ENCODE measurements around the gene TDP1.
A peak's percentile ranks its signal among the peaks of the same experiment; 100 is the strongest.

The TDP1 gene

DNA sequence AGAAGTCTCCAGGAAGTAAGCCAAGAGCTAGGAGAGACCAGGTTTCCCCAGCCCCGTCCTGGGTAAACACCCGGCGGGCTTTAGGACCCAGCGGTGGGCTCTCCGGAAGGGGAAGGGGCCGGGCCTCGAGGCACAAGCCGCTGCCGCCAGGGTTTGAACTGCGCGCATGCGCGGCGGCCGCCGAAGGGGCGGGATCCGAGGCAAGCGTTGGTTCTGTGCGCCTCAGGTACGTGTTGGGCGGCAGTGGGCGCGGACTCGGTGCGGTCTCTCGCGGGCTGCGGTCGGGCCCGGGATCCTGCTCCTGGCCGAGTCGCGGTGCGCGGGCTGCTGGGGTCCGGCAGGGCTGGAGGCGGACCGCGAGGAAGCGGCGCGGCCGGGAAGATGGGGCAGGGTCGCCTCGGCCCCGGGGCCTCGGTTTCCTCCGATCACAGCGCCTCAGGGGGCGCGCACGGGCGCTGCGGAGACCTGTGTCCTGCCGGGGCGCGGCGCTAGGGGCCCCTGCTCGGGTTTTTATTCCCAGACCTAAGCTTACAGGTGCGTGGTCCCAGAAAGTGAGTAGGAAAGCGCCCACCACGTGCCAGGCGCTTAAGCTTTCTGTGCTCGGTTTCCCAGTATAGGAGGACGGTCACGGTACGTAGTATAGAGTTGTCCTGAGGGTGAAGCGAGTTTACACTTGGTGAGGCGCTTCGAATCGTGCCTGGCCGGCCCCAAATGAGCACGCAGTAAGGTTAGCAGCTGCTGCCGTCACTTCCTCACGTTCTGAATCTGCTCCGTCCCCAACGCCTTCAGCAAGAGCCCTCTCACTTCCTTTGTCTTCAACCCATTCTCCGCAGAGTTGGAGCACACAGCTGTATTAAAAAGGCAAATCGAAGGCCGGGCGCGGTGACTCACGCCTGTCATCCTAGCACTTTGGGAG lies at the start of gene TDP1:
Gene TDP1, plus strand, starts transcription at position 183 of the 916 bp plus-strand sequence. CDS start 7,188 bp downstream, outside the sequence.
- Histone ChIP-seq H3K36me3 (ENCODE audit: control insufficient read depth in 1 of 2, insufficient read depth in 2 of 2, low read length in 2 of 2) (peaks cover 0 to 8% of the 10 kb centered on the region in 2 donors), H3K9me3 (ENCODE audit: control insufficient read depth in 1 of 2, low read length in 2 of 2) (no peaks in the 10 kb centered on the region), H3K4me3 (ENCODE audit: low read depth in 1 of 2, low read length in 2 of 2) (peak within 1 kb of the TSS; percentile 81 to 96), H3K4me1 (ENCODE audit: control insufficient read depth in 1 of 2, insufficient read depth in 2 of 2, low read length in 2 of 2) (peaks cover 8 to 18% of the 10 kb centered on the region in 2 donors), H3K27ac (ENCODE audit: low read length) (peak within 1 kb of the TSS; percentile 85), H3K27me3 (ENCODE audit: low read depth, low read length) (no peaks in the 10 kb centered on the region)

DNA sequence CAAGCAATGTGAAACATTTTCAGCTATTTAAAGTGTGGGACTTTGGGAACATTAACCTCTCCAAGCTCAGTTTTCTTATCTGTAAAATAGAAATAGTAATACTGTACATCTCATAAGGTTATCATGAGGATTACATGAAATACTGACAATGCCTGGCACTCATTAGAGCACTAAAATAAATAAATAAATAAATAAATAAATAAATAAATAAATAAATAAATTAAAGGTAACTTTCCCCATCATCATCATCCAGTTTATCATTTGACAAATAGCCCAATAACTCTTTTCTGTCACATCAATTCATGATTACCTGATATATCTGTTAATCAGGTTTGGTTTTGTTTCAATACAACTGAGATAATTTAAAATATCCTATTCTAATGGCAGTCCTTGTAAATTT lies 49.7 kb upstream of the TDP1 start:
- H3K4me3 ChIP-seq (ENCODE audit: low read depth in 1 of 2, low read length in 2 of 2), result no peak overlapping the region
- no peak overlapping the region for H3K27ac ChIP-seq (ENCODE audit: low read length)
- no peaks in the 10 kb centered on the region for H3K9me3 ChIP-seq (ENCODE audit: control insufficient read depth in 1 of 2, low read length in 2 of 2)
- H3K36me3 ChIP-seq (ENCODE audit: control insufficient read depth in 1 of 2, insufficient read depth in 2 of 2, low read length in 2 of 2), result no peaks in the 10 kb centered on the region
- no peaks in the 10 kb centered on the region for H3K27me3 ChIP-seq (ENCODE audit: low read depth, low read length)
- H3K4me1 ChIP-seq (ENCODE audit: control insufficient read depth in 1 of 2, insufficient read depth in 2 of 2, low read length in 2 of 2), result peaks cover 0 to under 1% of the 10 kb centered on the region in 2 donors

DNA sequence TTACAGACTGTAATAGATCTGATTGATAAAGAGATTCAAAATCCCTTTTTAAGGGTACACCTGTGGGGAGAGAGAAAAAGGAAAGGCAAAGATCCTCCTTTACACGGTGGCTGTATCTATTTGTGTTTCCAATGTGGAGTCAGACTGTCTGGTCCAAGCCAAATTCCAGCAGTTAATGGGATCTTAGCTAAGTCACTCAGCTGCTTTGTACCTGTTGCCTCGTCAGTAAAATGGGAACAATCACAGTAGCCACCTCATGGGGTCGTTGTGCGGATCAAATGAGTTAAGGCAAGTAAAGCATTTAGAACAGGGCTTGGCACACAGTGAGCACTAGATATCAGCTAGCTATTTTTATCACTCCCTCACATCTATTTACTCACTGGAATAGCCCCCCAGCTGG lies 48.1 kb upstream of the TDP1 start:
- H3K27ac ChIP-seq (ENCODE audit: low read length), result no peak overlapping the region
- peaks cover 12 to 17% of the 10 kb centered on the region in 2 donors for H3K4me1 ChIP-seq (ENCODE audit: control insufficient read depth in 1 of 2, insufficient read depth in 2 of 2, low read length in 2 of 2)
- H3K9me3 ChIP-seq (ENCODE audit: control insufficient read depth in 1 of 2, low read length in 2 of 2), result no peaks in the 10 kb centered on the region
- peaks cover 0 to 7% of the 10 kb centered on the region in 2 donors for H3K36me3 ChIP-seq (ENCODE audit: control insufficient read depth in 1 of 2, insufficient read depth in 2 of 2, low read length in 2 of 2)
- H3K4me3 ChIP-seq (ENCODE audit: low read depth in 1 of 2, low read length in 2 of 2), result no peak overlapping the region
- no peaks in the 10 kb centered on the region for H3K27me3 ChIP-seq (ENCODE audit: low read depth, low read length)

DNA sequence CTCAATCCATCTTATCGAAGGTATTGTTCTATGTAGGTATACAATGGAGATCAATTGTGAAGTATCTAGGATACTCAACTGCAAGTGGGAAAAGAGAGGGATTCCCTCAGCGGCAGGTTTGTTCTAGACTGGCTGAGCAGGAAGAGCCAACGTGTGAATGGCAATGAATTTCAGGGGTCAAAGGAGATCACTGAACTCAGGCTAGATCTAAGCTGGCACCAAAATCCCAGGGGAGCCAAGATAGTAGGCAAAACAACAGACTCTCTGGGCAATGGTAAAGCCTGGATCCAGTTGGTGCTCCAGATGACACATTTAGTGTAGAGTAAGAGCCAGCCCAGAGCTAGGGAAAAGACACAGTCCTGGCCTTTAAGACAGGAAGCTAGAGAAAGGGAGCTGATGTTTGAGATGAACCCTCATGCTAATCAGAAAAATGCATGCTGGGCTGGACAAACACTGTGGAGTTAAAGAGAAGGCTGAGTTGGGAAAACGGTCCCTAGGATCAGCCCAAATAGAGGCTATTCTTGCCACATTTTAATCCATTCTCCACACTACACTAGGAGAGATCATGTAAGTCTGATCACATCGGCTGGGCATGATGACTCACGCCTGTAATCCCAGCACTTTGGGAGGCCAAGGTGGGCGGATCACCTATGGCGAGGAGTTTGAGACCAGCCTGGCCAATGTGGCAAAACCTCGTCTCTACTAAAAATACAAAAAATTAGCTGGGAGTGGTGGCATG lies 46.8 kb upstream of the TDP1 start:
- Histone ChIP-seq H3K4me3 (ENCODE audit: low read depth in 1 of 2, low read length in 2 of 2) (no peak overlapping the region), H3K36me3 (ENCODE audit: control insufficient read depth in 1 of 2, insufficient read depth in 2 of 2, low read length in 2 of 2) (peaks cover 0 to 7% of the 10 kb centered on the region in 2 donors), H3K27me3 (ENCODE audit: low read depth, low read length) (no peaks in the 10 kb centered on the region)

DNA sequence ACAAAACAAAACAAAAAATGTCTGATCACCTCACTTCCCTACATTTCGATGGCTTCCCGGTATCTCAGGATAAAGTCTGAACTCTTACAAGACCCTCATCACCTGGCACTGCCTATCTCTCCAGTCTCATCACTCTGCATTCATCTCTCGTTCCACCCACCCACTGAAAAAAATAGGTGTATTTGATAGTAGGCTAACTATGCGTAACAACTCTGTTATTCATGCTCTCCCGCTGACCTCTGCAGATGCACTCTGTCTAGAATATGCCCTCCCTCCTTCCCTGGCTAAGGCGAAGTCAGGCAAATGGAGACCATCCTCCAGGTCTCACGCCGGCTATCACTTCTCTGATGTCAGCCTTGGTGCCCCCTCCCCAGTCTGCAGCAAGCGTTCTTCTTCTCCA lies 46.1 kb upstream of the TDP1 start:
- H3K4me1 ChIP-seq (ENCODE audit: control insufficient read depth in 1 of 2, insufficient read depth in 2 of 2, low read length in 2 of 2), result peaks cover 17% of the 10 kb centered on the region in 2 donors
- H3K36me3 ChIP-seq (ENCODE audit: control insufficient read depth in 1 of 2, insufficient read depth in 2 of 2, low read length in 2 of 2), result peaks cover 0 to 7% of the 10 kb centered on the region in 2 donors
- H3K4me3 ChIP-seq (ENCODE audit: low read depth in 1 of 2, low read length in 2 of 2), result no peak overlapping the region
- no peaks in the 10 kb centered on the region for H3K27me3 ChIP-seq (ENCODE audit: low read depth, low read length)
- H3K27ac ChIP-seq (ENCODE audit: low read length), result no peak overlapping the region
- no peaks in the 10 kb centered on the region for H3K9me3 ChIP-seq (ENCODE audit: control insufficient read depth in 1 of 2, low read length in 2 of 2)

More for the DNA sequence above, 46.8 kb upstream of the TDP1 start:
- Histone ChIP-seq H3K4me1 (ENCODE audit: control insufficient read depth in 1 of 2, insufficient read depth in 2 of 2, low read length in 2 of 2) (peaks cover 17% of the 10 kb centered on the region in 2 donors), H3K27ac (ENCODE audit: low read length) (no peak overlapping the region), H3K9me3 (ENCODE audit: control insufficient read depth in 1 of 2, low read length in 2 of 2) (no peaks in the 10 kb centered on the region)

DNA sequence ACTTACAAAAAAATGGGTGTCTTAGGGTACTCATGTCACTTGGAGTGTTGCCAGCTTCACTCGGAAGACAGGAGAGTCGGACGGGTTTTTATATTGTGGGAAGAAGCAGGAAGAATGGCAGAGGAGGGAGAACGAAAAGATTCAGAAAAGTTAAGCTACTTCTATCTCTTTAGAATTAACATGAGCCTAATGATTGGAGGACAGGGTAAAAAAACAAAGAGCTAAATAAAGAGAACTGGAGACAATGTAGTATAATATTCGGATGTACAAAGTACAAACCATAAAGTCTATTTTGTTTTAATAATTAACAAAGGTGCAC lies 45.1 kb upstream of the TDP1 start:
- peak overlapping the region; percentile 79 for H3K27ac ChIP-seq (ENCODE audit: low read length)
- no peaks in the 10 kb centered on the region for H3K27me3 ChIP-seq (ENCODE audit: low read depth, low read length)
- H3K9me3 ChIP-seq (ENCODE audit: control insufficient read depth in 1 of 2, low read length in 2 of 2), result no peaks in the 10 kb centered on the region
- peaks cover 0 to 7% of the 10 kb centered on the region in 2 donors for H3K36me3 ChIP-seq (ENCODE audit: control insufficient read depth in 1 of 2, insufficient read depth in 2 of 2, low read length in 2 of 2)
- peaks cover 17% of the 10 kb centered on the region in 2 donors for H3K4me1 ChIP-seq (ENCODE audit: control insufficient read depth in 1 of 2, insufficient read depth in 2 of 2, low read length in 2 of 2)
- peak overlapping the region in 1 of 2 donors; percentile 27 for H3K4me3 ChIP-seq (ENCODE audit: low read depth in 1 of 2, low read length in 2 of 2)

DNA sequence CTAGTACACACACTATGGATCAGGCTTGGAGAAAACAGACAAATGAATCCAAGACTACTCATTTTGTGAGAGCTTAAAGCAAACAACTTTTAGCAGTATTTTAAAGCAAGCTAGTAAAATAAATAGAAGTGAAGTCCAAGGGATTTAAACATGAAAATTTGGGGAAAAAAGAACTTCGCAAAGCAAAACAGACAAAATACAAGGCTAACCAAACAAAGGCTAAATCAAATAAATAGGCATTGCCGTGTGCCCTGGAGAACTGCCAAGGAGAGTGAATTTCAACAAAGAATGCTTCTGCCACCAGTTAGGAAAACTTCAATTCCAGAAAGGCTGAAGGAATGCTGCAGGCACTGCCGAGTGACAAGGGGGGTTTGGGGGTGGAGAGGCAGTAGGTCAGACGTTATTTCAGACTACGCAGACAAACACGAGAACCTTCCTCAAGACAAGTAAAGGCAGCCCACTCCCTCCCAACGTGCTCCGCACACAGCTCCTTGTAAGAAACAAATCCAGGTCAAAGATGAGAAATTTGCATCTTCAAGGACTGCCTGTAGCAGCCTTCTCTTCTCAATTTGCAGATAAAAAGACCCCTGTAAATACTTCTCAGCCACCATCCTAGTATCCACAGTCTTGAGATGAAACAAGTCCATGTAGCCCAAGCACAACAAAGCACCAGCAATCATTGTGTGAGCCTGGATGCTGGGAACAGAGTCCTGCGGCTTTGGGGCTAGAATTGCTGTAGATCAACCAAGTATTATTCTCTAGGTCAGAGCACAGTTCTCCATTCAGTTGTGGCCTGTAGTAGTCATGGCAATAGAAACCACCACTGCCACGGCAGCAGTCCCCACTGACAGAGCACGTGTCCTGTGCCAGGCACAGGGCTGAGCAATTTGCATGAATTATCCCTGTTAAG lies 44.5 kb upstream of the TDP1 start:
- Histone ChIP-seq H3K4me3 (ENCODE audit: low read depth in 1 of 2, low read length in 2 of 2) (peak overlapping the region in 1 of 2 donors; percentile 27), H3K27me3 (ENCODE audit: low read depth, low read length) (no peaks in the 10 kb centered on the region), H3K27ac (ENCODE audit: low read length) (peak overlapping the region; percentile 79), H3K9me3 (ENCODE audit: control insufficient read depth in 1 of 2, low read length in 2 of 2) (no peaks in the 10 kb centered on the region), H3K4me1 (ENCODE audit: control insufficient read depth in 1 of 2, insufficient read depth in 2 of 2, low read length in 2 of 2) (peaks cover 17% of the 10 kb centered on the region in 2 donors), H3K36me3 (ENCODE audit: control insufficient read depth in 1 of 2, insufficient read depth in 2 of 2, low read length in 2 of 2) (peaks cover 0 to 7% of the 10 kb centered on the region in 2 donors)

DNA sequence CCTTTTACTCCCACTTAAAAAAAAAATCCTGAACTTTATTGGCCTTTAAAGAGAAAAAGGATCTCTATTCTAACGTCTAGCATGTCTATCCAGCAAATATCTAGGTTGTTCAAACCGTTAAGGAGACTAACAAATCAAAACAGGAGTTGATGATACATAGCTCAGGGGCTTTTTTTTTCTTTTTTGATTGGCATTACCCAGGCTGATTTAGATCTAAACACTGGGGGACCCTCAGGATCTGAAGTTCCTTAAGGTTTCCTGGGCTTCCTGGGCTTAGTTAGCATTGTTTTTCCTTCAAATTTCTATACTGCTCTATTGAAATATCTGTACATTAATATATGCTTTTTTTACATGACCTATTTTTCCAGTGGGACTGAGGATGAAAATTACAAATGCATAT lies 43.5 kb upstream of the TDP1 start:
- H3K27me3 ChIP-seq (ENCODE audit: low read depth, low read length), result no peaks in the 10 kb centered on the region
- H3K4me3 ChIP-seq (ENCODE audit: low read depth in 1 of 2, low read length in 2 of 2), result no peak overlapping the region
- H3K4me1 ChIP-seq (ENCODE audit: control insufficient read depth in 1 of 2, insufficient read depth in 2 of 2, low read length in 2 of 2), result peaks cover 17% of the 10 kb centered on the region in 2 donors
- peaks cover 0 to 7% of the 10 kb centered on the region in 2 donors for H3K36me3 ChIP-seq (ENCODE audit: control insufficient read depth in 1 of 2, insufficient read depth in 2 of 2, low read length in 2 of 2)
- H3K27ac ChIP-seq (ENCODE audit: low read length), result peak overlapping the region; percentile 79
- no peaks in the 10 kb centered on the region for H3K9me3 ChIP-seq (ENCODE audit: control insufficient read depth in 1 of 2, low read length in 2 of 2)

DNA sequence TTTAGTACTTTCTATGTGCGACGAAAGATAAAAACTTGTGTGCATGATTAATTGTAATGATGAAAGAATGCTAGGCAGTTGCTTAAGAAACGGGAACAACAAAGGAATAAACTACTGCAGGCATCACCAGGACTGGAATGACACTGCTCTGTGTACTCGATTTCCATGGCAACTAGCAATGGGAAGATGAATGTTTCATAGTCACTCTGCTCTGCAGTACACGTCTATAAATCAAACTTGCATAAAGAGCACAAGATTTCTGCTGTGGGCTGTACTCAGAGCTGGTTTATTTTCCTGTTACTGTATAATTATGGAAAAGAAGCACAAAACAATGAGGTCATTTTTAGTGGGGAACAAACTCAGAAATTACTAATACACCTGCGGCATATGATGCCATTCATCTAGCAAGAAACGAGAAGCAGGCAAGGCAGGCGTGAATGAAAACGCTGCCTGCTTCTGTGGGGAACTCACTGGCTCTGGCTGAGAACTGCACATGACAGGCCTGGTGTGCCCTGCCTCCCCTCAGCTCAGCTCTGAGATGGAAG lies 43.0 kb upstream of the TDP1 start:
- H3K27me3 ChIP-seq (ENCODE audit: low read depth, low read length), result no peaks in the 10 kb centered on the region
- no peaks in the 10 kb centered on the region for H3K9me3 ChIP-seq (ENCODE audit: control insufficient read depth in 1 of 2, low read length in 2 of 2)
- peak overlapping the region; percentile 79 for H3K27ac ChIP-seq (ENCODE audit: low read length)
- H3K36me3 ChIP-seq (ENCODE audit: control insufficient read depth in 1 of 2, insufficient read depth in 2 of 2, low read length in 2 of 2), result peaks cover 0 to 7% of the 10 kb centered on the region in 2 donors
- peaks cover 17% of the 10 kb centered on the region in 2 donors for H3K4me1 ChIP-seq (ENCODE audit: control insufficient read depth in 1 of 2, insufficient read depth in 2 of 2, low read length in 2 of 2)
- H3K4me3 ChIP-seq (ENCODE audit: low read depth in 1 of 2, low read length in 2 of 2), result no peak overlapping the region

DNA sequence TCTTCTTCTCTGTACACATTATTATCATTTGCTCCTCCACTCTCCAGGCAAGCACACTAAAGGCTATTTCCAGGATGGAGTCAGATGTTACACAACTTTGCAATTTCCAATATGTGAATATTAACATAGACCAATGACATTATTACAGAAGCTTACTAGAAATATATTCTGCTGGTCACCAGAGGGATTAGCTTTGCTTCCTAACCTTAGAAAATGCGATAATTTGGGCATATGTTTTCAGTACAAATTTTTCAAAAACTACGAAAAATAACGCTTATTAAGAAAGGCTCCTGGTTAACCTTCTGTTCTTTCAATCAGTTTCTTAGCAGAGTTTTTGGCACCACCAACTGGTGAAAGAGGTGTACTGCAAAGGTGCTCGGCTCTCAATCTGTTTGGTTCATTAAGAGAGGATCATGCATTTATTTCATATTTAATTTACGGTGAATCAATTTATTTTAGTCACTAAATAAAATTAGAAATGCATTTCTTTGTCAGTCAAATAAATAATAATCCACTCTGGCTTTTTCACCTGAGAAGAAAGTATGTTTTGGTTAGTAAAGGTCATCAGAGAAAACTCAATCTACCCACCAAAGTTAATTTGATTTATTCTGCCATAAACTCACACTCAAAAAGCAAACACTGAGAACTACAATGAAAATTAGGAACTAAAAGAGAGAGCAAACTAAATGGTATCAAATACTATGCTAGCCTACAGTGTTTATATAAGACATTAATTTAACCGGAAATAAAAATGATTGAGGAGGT lies 40.4 kb upstream of the TDP1 start:
- Histone ChIP-seq H3K4me3 (ENCODE audit: low read depth in 1 of 2, low read length in 2 of 2) (no peak overlapping the region), H3K27ac (ENCODE audit: low read length) (no peak overlapping the region), H3K4me1 (ENCODE audit: control insufficient read depth in 1 of 2, insufficient read depth in 2 of 2, low read length in 2 of 2) (peaks cover 17% of the 10 kb centered on the region in 2 donors), H3K27me3 (ENCODE audit: low read depth, low read length) (no peaks in the 10 kb centered on the region), H3K9me3 (ENCODE audit: control insufficient read depth in 1 of 2, low read length in 2 of 2) (no peaks in the 10 kb centered on the region), H3K36me3 (ENCODE audit: control insufficient read depth in 1 of 2, insufficient read depth in 2 of 2, low read length in 2 of 2) (peaks cover 0 to 7% of the 10 kb centered on the region in 2 donors)

All from muscle layer of duodenum (tissue), 2 donors.